Fibroblast of skin of back (primary cell): ENCODE measurements around the gene PHF24.

Experiments
- DNase-seq: peaks from one replicate; pipeline ENCODE4 v3.0.0-alpha.2; 2013

Gene PHF24

GRCh38 chr9:34984049-34984448 is 26.0 kb downstream of the PHF24 start:
- DNase-seq = peak; percentile 51

- peak; percentile 44 for DNase-seq
These were observed 27.3 kb downstream of the PHF24 start for GRCh38 chr9:34985311-34985899.

- no peak for DNase-seq
These were observed 28.5 kb downstream of the PHF24 start for GRCh38 chr9:34986540-34987047.

- no peak for DNase-seq
These were observed 29.2 kb downstream of the PHF24 start for GRCh38 chr9:34987160-34987901.

GRCh38 chr9:34988218-34989002 is 30.3 kb downstream of the PHF24 start:
- DNase-seq = no peak

- DNase-seq = peak; percentile 100
These were observed 31.2 kb downstream of the PHF24 start, which contains the start of gene DNAJB5 for GRCh38 chr9:34989003-34989945. TSS of gene DNAJB5 (plus strand) at chr9:34989745. CDS start at chr9:34990631, 886 bp downstream.

GRCh38 chr9:34989946-34990635 is 32.0 kb downstream of the PHF24 start:
- DNase-seq = peak; percentile 64

GRCh38 chr9:34990908-34991606 is 33.0 kb downstream of the PHF24 start:
- no peak for DNase-seq

- DNase-seq = no peak
These were observed 33.7 kb downstream of the PHF24 start for GRCh38 chr9:34991607-34992375.

- peak; percentile 92 for DNase-seq
These were observed 34.4 kb downstream of the PHF24 start for GRCh38 chr9:34992376-34992951.

GRCh38 chr9:34993502-34994259 is 35.6 kb downstream of the PHF24 start:
- peak; percentile 65 for DNase-seq

GRCh38 chr9:34994260-34994899 is 36.3 kb downstream of the PHF24 start:
- peak; percentile 54 for DNase-seq

GRCh38 chr9:34994900-34995669 is 37.0 kb downstream of the PHF24 start:
- no peak for DNase-seq

- no peak for DNase-seq
These were observed 37.6 kb downstream of the PHF24 start for GRCh38 chr9:34995670-34996060.

GRCh38 chr9:34996181-34996904 is 38.3 kb downstream of the PHF24 start:
- DNase-seq = no peak

- DNase-seq = no peak
These were observed 38.8 kb downstream of the PHF24 start for GRCh38 chr9:34996905-34997279.

GRCh38 chr9:34997379-34997781 is 39.3 kb downstream of the PHF24 start:
- no peak for DNase-seq
